GM03348 (cell line): ENCODE measurements around the gene SLIT2.
A peak's percentile ranks its signal among the peaks of the same experiment; 100 is the strongest.

Experiments
- DNase-seq: peaks from one replicate; pipeline ENCODE4 v3.0.0; 2012; ENCODE audit warnings: low spot score

SLIT2 gene, protein sequence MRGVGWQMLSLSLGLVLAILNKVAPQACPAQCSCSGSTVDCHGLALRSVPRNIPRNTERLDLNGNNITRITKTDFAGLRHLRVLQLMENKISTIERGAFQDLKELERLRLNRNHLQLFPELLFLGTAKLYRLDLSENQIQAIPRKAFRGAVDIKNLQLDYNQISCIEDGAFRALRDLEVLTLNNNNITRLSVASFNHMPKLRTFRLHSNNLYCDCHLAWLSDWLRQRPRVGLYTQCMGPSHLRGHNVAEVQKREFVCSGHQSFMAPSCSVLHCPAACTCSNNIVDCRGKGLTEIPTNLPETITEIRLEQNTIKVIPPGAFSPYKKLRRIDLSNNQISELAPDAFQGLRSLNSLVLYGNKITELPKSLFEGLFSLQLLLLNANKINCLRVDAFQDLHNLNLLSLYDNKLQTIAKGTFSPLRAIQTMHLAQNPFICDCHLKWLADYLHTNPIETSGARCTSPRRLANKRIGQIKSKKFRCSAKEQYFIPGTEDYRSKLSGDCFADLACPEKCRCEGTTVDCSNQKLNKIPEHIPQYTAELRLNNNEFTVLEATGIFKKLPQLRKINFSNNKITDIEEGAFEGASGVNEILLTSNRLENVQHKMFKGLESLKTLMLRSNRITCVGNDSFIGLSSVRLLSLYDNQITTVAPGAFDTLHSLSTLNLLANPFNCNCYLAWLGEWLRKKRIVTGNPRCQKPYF (N-terminal part only)

DNA sequence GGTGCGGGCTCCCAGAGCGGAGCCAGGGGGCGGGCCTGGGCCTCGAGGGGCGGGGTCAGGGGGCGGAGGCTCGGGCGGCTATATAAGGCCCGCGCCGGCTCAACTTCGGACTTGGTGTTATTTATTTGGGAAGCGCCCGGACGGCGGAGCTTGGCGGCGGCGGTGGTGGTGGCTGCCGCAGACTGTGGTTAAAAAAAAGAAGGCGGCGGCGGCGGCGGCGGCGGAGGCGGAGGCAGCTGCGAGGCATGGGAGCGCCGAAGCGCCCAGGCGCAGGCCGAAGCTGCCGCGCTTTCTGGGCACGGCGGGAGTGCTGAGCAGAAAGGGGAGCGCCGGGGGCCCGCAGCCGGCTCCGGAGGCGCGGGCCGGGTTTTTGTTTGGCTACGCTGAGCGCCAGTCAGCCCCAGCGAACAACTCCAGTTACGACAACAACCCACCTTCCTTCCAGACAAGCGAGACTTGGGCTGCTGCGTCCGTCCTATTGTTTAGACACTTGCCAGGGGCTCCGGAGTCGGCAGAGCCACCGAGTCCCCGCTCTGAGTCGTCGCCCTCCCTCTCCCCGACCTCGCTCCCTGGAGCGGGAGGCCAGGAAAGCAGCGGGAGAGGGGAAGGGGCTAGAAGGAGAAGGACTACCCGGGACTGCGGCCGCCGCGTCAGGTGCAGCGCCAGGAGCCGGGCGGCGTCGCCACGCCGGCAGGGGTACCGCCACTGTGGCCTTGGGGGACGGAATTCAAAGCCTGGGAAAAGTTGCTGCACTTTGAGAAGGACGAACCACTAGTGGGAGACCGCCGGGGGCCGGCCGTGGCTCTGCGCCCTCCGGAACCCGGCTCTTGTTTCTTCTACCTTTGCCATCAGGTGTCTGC, at the start of gene SLIT2:
Gene SLIT2 (plus strand): TSS at position 110 of the 860 bp plus-strand sequence. CDS start 1,911 bp downstream, outside the sequence.
- peak; percentile 96 for DNase-seq

DNA sequence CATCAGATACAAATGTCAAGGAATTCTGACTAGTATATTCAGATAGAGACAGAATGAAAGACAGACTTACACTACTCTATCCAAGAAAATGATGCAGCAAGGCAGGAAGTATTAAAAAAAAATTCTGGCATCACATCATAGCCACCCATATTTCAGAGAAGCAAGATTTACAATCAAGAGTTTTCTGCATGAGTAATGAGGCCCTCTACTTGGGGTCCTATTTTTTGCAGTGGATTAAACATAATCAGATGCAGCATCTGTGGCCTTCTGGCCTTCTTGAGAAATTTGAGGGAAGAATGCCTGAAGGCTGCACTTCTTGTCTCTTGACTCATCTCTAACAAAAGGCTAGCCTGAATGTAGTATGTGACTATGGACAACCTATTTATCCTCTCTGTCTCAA, 48.2 kb upstream of the SLIT2 start:
- DNase-seq: peak; percentile 72

- no peak for DNase-seq
Measured at GRCh38 chr4:20217521-20217920, 34.2 kb upstream of the SLIT2 start.

GRCh38 chr4:20217951-20218350, 33.8 kb upstream of the SLIT2 start:
- no peak for DNase-seq

DNA sequence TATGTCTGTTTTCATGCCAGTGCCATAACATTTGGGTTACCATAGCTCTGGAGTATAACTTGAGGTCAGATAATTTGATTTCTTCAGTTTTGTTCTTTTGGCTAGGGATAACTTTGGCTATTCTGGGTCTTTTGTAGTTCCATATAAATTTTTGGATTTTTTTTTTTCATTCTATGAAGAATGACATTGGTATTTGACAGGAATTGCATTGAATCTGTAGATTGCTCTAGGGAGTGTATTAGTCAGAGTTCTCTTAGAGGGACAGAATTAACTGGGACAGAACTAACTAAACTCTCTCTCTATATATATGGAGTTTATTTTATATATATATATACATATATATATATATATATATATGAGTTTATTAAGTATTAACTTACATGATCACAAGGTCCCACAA, 32.2 kb upstream of the SLIT2 start:
- DNase-seq: no peak

DNA sequence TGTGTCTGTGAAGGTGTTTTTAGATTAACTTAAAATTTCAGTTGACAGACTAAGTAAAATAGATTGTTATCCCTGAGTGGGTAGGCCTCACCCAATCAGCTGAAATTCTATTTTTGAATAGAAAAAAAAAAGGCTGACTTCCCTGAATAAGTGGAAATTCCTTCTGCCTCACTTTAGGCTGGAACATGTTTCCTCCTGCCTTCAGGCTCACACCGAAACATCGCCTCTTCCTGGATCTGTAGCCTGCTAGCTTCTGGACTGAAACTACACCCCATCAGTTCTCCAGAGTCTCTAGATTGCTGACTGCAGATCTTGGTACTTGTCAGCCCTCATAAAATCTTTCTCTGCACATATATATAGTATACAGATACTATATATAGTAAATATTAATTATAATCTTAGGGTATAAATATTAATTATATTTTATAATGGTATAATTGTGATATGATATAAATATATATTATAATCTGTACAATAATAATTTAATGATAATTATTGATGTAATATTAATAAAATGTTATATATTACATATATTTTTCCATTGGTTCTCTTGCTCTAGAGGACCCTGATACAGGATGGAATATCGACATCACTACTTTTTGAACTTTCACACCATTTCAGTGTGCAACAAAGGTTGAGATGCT, 13.7 kb upstream of the SLIT2 start:
- DNase-seq: no peak

GRCh38 chr4:20248155-20248558, 3.5 kb upstream of the SLIT2 start:
- DNase-seq: peak; percentile 65

GRCh38 chr4:20249333-20249732, 2.4 kb upstream of the SLIT2 start:
- DNase-seq: peak; percentile 36

DNA sequence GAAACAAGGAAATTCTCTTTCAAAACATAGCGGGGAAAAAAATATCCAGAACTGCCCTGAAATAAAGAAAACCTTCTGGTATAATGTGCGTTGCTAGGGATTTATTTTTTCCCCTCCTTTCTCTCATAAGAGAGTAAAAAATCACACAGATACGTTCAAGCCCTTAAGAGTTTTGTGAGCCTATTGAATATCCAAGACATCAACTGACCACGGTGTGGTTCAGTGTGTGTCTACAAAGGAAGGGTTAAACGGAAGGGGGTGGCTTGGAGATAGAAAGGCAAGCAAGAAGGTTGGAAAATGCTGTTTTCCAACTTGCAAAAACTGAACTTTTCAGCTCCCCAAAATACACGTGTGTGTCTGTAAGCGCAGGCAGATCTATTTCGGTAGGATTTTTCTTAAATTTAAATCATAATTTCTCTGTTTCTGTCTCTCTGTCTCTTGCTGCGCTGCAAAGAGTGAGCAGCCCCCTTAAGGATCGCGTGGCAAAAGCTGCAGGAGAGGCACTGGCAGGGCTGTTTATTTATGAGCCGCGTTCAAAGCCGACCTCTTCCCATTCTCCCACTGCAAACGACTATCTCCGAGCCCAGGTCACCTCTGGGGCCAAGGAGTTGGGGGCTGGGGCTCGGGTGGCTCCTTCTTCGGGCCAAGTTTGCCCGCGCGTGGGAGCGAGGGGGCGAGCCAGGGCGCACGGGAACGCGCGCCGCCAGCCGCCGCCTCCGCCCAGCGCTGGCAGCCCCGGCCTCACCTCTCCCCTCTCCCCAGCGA, 492 bp upstream of the SLIT2 start:
- DNase-seq: no peak

DNA sequence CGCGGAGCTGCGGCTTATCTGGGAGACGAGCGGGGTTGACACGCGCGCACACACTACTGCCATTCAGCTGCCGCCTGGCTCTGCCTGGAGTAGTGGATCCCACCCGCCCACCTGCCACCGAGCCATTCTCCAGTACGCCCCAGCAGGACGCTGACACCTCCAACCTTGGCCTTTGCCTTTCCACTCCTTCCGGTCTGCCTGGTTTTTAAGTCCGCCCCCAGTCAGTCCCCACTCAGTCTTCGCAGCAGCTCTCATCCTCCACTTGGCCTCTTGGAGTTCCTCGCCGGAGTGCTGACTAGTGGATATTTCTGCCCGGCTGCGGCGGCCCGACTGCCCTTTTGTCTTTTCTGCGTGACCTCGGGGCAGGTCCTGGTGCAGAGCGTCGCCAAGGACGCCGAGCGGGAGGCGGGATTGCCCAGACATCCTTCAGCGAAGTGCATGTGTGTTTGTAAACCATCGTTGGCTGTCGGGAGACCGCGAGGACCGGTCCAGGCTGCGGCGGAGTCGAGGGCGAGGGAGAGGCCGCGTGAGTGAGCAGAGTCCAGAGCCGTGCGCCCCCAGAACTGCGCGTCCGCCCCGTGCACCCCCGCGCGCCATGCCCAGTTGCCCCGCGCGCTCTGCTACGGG, 1.1 kb downstream of the SLIT2 start:
- peak; percentile 52 for DNase-seq

- peak; percentile 9 for DNase-seq
Measured at GRCh38 chr4:20253283-20253734, 1.6 kb downstream of the SLIT2 start.

DNA sequence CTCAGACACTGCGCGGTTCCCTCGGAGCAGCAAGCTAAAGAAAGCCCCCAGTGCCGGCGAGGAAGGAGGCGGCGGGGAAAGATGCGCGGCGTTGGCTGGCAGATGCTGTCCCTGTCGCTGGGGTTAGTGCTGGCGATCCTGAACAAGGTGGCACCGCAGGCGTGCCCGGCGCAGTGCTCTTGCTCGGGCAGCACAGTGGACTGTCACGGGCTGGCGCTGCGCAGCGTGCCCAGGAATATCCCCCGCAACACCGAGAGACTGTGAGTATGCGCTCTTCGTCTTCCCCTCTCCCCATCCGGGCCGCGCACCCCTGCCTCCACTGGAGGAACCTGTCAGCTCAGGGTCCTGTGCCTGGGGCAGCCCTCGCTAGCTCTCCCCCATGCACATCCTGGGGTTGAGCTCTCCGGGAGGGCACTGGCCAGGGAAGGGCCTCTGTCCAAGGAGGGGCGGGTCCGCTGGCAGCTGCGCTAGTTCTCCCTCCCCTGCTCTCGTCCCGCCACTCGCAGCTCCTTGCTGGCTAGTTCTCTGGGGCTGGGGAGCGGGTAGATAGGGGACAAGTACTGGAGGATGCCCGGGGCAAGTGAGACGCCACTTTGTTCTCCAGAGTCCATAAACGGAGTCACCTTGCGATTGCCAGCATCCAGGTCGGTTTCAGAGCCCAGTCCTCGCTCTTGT, 2.2 kb downstream of the SLIT2 start:
- DNase-seq: peak; percentile 70

GRCh38 chr4:20254511-20255250, 3.0 kb downstream of the SLIT2 start:
- peak; percentile 47 for DNase-seq

- peak; percentile 4 for DNase-seq
Measured at GRCh38 chr4:20255251-20255586, 3.5 kb downstream of the SLIT2 start.

DNA sequence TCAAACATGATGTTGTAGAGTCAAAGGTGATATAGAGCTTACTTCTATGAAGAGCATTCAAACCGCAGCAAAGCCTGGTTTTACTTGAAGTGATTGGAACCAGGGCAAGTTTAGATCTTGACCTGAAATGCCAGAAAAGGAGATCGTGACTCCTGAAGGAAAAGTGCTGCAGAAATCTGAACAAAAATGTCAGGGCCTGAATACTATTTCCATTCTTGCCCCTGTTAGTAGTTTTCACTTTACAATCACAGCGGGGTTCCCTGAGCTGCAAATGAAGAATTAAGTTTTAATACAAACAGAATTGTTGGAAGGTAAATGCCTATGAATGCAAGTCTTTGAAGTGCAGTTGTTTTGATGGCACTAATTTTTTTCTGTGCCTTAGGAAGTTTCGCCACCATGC, 4.1 kb downstream of the SLIT2 start:
- no peak for DNase-seq

DNA sequence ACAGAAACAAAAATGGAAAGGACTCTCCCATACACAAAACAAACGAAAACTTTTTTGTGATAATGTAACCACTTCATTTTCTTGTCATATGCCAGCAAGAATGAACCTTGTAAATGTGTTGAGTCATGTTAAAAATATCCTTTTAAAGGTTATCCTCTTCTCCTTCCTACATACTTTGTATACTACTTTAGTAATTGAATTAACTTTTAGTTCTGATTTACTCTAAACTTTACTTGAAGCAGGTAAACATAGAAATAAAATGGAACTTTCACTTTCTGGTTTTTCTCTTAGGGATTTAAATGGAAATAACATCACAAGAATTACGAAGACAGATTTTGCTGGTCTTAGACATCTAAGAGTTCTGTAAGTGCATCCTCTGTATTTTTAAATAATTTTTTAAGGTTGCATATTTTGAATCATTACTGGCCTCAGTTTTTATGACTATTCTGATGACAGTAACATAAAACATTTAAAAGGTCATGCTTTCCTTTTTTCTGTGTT, 4.7 kb downstream of the SLIT2 start:
- no peak for DNase-seq

GRCh38 chr4:20259707-20260106, 8.0 kb downstream of the SLIT2 start:
- DNase-seq: peak; percentile 9

GRCh38 chr4:20260821-20261220, 9.1 kb downstream of the SLIT2 start:
- no peak for DNase-seq

DNA sequence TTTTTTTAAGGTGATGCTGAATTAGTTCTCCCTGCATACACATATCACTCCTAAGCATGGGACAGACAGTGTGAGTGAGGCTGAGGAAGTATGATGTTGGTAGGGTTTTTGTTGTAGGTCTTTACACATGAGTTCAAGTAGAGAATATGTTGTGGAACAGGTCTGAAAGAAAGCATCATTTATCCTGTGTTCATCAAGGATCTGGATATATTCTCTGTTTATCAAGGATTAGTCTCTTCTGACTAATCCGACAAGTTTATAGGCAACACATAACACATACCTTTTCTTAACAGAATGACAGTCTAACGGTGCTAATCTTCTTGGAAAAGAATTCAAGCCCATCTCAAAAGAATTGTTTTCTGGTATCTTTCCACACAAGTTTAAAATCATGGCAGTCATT, 10.5 kb downstream of the SLIT2 start:
- DNase-seq: no peak
